CD14-positive monocyte (primary cell): Measurements from ENCODE around the gene OTOS. TPM values are rescaled to one million over a fixed set of nuclear protein-coding genes. Genes with fewer than 3 reads are reported as not detected.
A peak's percentile ranks its signal among the peaks of the same experiment; 100 is the strongest.

Experiments used
- DNase-seq, 3 donors: peaks; one replicate each; pipeline ENCODE4 v3.0.0-alpha.2; 2011 to 2022
- H2AFZ ChIP-seq: 2 replicates; pipeline ENCODE4 v1.6.0; 2012; ENCODE audit warnings: mild to moderate bottlenecking, low read depth, low read length, inconsistent platforms; ENCODE audit not compliant: insufficient read depth, poor library complexity, severe bottlenecking
- H3K27ac ChIP-seq, 2 donors: 1 replicate in 1 of 2; 2 replicates in 1 of 2; pipeline ENCODE4 v1.5.1; 2012 to 2013; ENCODE audit warnings: low read length in 2 of 2, control low read depth in 1 of 2, inconsistent platforms in 1 of 2, low read depth in 1 of 2, mild to moderate bottlenecking in 1 of 2
- H3K27me3 ChIP-seq, 2 donors: one replicate each; pipeline versions ENCODE4 v1.6.0 to v1.6.1; 2011 to 2013; ENCODE audit warnings: low read length in 2 of 2; ENCODE audit not compliant: control insufficient read depth in 2 of 2, insufficient read depth in 2 of 2
- H3K36me3 ChIP-seq, 2 donors: replicated peaks in 1 of 2; 1 replicate in 1 of 2; 2 replicates in 1 of 2; pipeline versions ENCODE4 v1.5.1 to v1.6.1; 2012 to 2013; ENCODE audit warnings: low read length in 2 of 2, control low read depth in 1 of 2, inconsistent platforms in 1 of 2, mild to moderate bottlenecking in 1 of 2; ENCODE audit not compliant: insufficient read depth in 2 of 2, control insufficient read depth in 1 of 2
- H3K4me1 ChIP-seq, 2 donors: 1 replicate in 1 of 2; 2 replicates in 1 of 2; pipeline versions ENCODE4 v1.5.1 to v1.6.1; 2012 to 2013; ENCODE audit warnings: low read length in 2 of 2, control low read depth in 1 of 2, inconsistent platforms in 1 of 2, mild to moderate bottlenecking in 1 of 2, moderate library complexity in 1 of 2; ENCODE audit not compliant: insufficient read depth in 2 of 2, control insufficient read depth in 1 of 2
- H3K4me2 ChIP-seq: replicated peaks from 2 replicates; pipeline ENCODE3; 2012; ENCODE audit warnings: low read length, moderate library complexity, mild to moderate bottlenecking; ENCODE audit not compliant: poor library complexity, severe bottlenecking; ENCODE audit errors: extremely low read depth
- H3K4me3 ChIP-seq, 3 experiments: fragments of 200-600 bp in 1 of 3; sonication (generic) in 1 of 3; replicated peaks in 1 of 3; 1 replicate in 2 of 3; 2 replicates in 1 of 3; pipeline ENCODE4 v1.5.1; 2011 to 2013; ENCODE audit warnings: low read length in 3 of 3, mild to moderate bottlenecking in 3 of 3, control low read depth in 2 of 3, low read depth in 2 of 3, inconsistent platforms in 1 of 3, moderate library complexity in 1 of 3
- H3K79me2 ChIP-seq: 2 replicates; pipeline ENCODE4 v1.6.0; 2012; ENCODE audit warnings: mild to moderate bottlenecking, control low read depth, inconsistent platforms, low read length, moderate library complexity; ENCODE audit not compliant: insufficient read depth
- H3K9ac ChIP-seq: 2 replicates; pipeline ENCODE4 v1.6.0; 2017; ENCODE audit warnings: low read length, mild to moderate bottlenecking; ENCODE audit not compliant: insufficient read depth, poor library complexity, severe bottlenecking
- H3K9me3 ChIP-seq, 2 donors: replicated peaks in 1 of 2; 1 replicate in 1 of 2; 2 replicates in 1 of 2; pipeline versions ENCODE4 v1.5.1 to v1.6.1; 2012 to 2013; ENCODE audit warnings: low read length in 2 of 2, control low read depth in 1 of 2; ENCODE audit not compliant: control insufficient read depth in 1 of 2, insufficient read depth in 1 of 2
- H4K20me1 ChIP-seq: 2 replicates; pipeline ENCODE4 v1.6.0; 2012; ENCODE audit warnings: mild to moderate bottlenecking, low read length, control low read depth, moderate library complexity; ENCODE audit not compliant: insufficient read depth
- H3K27ac Mint-ChIP-seq, 7 donors: one replicate each; pipeline ENCODE4 v1.8.0; 2020; ENCODE audit warnings: mild to moderate bottlenecking in 7 of 7, mixed read lengths in 7 of 7, moderate library complexity in 6 of 7, inconsistent platforms in 2 of 7
- H3K27me3 Mint-ChIP-seq, 3 donors: one replicate each; pipeline ENCODE4 v1.8.0; 2021 to 2022; ENCODE audit warnings: low read depth in 3 of 3, mild to moderate bottlenecking in 3 of 3, mixed read lengths in 3 of 3, moderate library complexity in 3 of 3, inconsistent platforms in 1 of 3
- H3K36me3 Mint-ChIP-seq, 2 donors: one replicate each; pipeline ENCODE4 v1.8.0; 2020; ENCODE audit warnings: mixed read lengths in 2 of 2, inconsistent platforms in 1 of 2, mild to moderate bottlenecking in 1 of 2
- H3K4me1 Mint-ChIP-seq: one replicate; pipeline ENCODE4 v1.8.0; 2020; ENCODE audit warnings: mild to moderate bottlenecking, mixed read lengths
- H3K4me3 Mint-ChIP-seq, 2 donors: one replicate each; pipeline ENCODE4 v1.8.0; 2020; ENCODE audit warnings: mild to moderate bottlenecking in 2 of 2, mixed read lengths in 2 of 2, moderate library complexity in 1 of 2
- H3K9me3 Mint-ChIP-seq, 7 donors: one replicate each; pipeline ENCODE4 v1.8.0; 2020 to 2022; ENCODE audit warnings: mixed read lengths in 7 of 7, mild to moderate bottlenecking in 6 of 7, moderate library complexity in 6 of 7, inconsistent platforms in 2 of 7
- WGBS: methylation state at CpG from one replicate; pipeline ENCODE4 v1.1.5; 2013; ENCODE audit warnings: missing lambda C conversion rate; ENCODE audit not compliant: insufficient coverage; 5-methylcytosine and 5-hydroxymethylcytosine counted together
- intact Hi-C, 2 donors: fragments of 100-400 bp; cut with micrococcal nuclease; formaldehyde crosslinking; loops; one replicate each; pipeline versions ENCODE4 v1.15.0 to v1.15.1; 2023
- polyA plus RNA-seq, 3 donors: library from polyadenylated mRNA; depleted of rRNA in 1 of 3; unstranded in 2 of 3; stranded (reverse) in 1 of 3; fragments of 300-500 nt in 2 of 3; fragments of >200 nt in 1 of 3; fragmentation: Illumina TruSeq in 2 of 3; gene quantifications; 1 replicate in 2 of 3; 2 replicates in 1 of 3; pipeline ENCODE4 v1.2.3, GENCODE V29; 2012 to 2021
- TF ChIP-seq, protein P1 (sequence below): fragments of 200-600 bp; IDR thresholded peaks from one replicate; pipeline ENCODE4 v1.8.0; 2022; ENCODE audit warnings: antibody characterized with exemption, mild to moderate bottlenecking

OTOS gene
- polyA plus RNA-seq, 3 donors = not detected

DNA sequence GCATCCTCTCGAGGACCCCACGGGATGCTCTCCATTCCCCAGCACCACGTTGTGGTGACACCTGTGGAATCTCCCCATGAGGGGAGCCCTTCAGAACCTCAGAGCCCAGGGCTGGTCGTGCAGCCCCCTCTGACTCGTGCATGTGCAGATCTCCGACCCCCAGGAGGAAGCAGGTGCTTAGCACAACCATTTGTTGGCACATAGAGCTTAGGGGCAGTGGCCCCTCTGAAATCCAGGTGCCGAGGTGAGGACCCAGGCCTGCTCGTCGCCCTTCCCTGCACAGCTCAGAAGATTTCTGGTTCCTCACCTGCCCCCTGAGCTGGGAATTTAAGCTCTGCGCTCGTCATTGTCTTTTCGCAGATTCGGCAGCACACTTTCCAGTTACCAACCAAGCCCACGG is 1.3 kb upstream of the OTOS start:
- DNase-seq = no peak
- Histone ChIP-seq H3K79me2 (no peaks in the 10 kb centered on the region), H3K4me1 (peaks cover 5 to 6% of the 10 kb centered on the region in 2 donors), H3K9ac (no peak overlapping the region), H3K4me2 (no peak overlapping the region), H4K20me1 (no peaks in the 10 kb centered on the region), H3K36me3 (no peaks in the 10 kb centered on the region), H3K9me3 (no peaks in the 10 kb centered on the region), H3K4me3 (no peak overlapping the region), H3K27me3 (peaks cover 0 to 17% of the 10 kb centered on the region in 2 donors), H3K27ac (no peak overlapping the region), H2AFZ (no peak overlapping the region)
- Mint-ChIP-seq H3K36me3 (no peaks in the 10 kb centered on the region), H3K4me1 (peaks cover 5% of the 10 kb centered on the region), H3K27ac (peak overlapping the region in 1 of 7 donors; percentile 10), H3K27me3 (peaks cover 8 to 28% (median 18%) of the 10 kb centered on the region in 3 donors), H3K4me3 (no peak overlapping the region), H3K9me3 (peaks cover 0 to 4% (median 0%) of the 10 kb centered on the region in 7 donors)
- WGBS = 90% methylated on average over 14 of the region's 14 CpGs
- TF ChIP-seq, protein P1, sequence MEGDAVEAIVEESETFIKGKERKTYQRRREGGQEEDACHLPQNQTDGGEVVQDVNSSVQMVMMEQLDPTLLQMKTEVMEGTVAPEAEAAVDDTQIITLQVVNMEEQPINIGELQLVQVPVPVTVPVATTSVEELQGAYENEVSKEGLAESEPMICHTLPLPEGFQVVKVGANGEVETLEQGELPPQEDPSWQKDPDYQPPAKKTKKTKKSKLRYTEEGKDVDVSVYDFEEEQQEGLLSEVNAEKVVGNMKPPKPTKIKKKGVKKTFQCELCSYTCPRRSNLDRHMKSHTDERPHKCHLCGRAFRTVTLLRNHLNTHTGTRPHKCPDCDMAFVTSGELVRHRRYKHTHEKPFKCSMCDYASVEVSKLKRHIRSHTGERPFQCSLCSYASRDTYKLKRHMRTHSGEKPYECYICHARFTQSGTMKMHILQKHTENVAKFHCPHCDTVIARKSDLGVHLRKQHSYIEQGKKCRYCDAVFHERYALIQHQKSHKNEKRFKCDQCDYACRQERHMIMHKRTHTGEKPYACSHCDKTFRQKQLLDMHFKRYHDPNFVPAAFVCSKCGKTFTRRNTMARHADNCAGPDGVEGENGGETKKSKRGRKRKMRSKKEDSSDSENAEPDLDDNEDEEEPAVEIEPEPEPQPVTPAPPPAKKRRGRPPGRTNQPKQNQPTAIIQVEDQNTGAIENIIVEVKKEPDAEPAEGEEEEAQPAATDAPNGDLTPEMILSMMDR = no peak
- intact Hi-C loops = loop anchor here (2.0 kb wide), 2 partner anchors 81 to 1107 kb away; no protein-coding TSS in a partner anchor

GRCh38 chr2:240140920-240141319 is 462 bp upstream of the OTOS start:
- Mint-ChIP-seq H3K4me1 (peaks cover 9% of the 10 kb centered on the region), H3K27me3 (peaks cover 8 to 30% (median 14%) of the 10 kb centered on the region in 3 donors), H3K36me3 (no peaks in the 10 kb centered on the region), H3K4me3 (no peak overlapping the region), H3K27ac (no peak overlapping the region), H3K9me3 (peaks cover 0 to 4% (median 0%) of the 10 kb centered on the region in 7 donors)
- Histone ChIP-seq H3K4me2 (no peak overlapping the region), H3K36me3 (no peaks in the 10 kb centered on the region), H3K27me3 (peaks cover 0 to 17% of the 10 kb centered on the region in 2 donors), H2AFZ (no peak overlapping the region), H3K27ac (no peak overlapping the region), H4K20me1 (no peaks in the 10 kb centered on the region), H3K9me3 (no peaks in the 10 kb centered on the region), H3K4me1 (peaks cover 9 to 11% of the 10 kb centered on the region in 2 donors), H3K4me3 (no peak overlapping the region), H3K79me2 (peaks cover 2% of the 10 kb centered on the region), H3K9ac (no peak overlapping the region)
- intact Hi-C loops = no loop called here
- 90% methylated on average over 10 of the region's 11 CpGs for WGBS
- DNase-seq = no peak
- TF ChIP-seq, protein P1 = no peak
